GM18519 (cell line): ENCODE results near the gene CCNB3.
"Not testable (repeated sequence)": the region's sequence is repeated elsewhere in the genome, so short reads cannot be mapped to it uniquely, and the experiment has no call there.

Experiments used
- ATAC-seq: cut with Tn5 transposase; IDR thresholded peaks from one replicate; pipeline ENCODE4 v1.9.1; 2021; ENCODE audit warnings: mild to moderate bottlenecking, moderate library complexity; ENCODE audit not compliant: unreplicated experiment, low FRiP score

Gene CCNB3

GRCh38 chrX:50332668-50333067 lies 128.1 kb downstream of the CCNB3 start:
- not testable (repeated sequence) for ATAC-seq

- no peak for ATAC-seq
Observed at GRCh38 chrX:50333308-50333707, 128.7 kb downstream of the CCNB3 start.

GRCh38 chrX:50343917-50344316 lies 139.4 kb downstream of the CCNB3 start:
- ATAC-seq: no peak

GRCh38 chrX:50372966-50373365 lies 168.4 kb downstream of the CCNB3 start:
- ATAC-seq: no peak

GRCh38 chrX:50375481-50376267 lies 171.1 kb downstream of the CCNB3 start:
- no peak for ATAC-seq

- ATAC-seq: no peak
Observed at GRCh38 chrX:50381729-50382415, 177.3 kb downstream of the CCNB3 start.

- ATAC-seq: no peak
Observed at GRCh38 chrX:50386520-50386919, 182.0 kb downstream of the CCNB3 start.

- ATAC-seq: no peak
Observed at GRCh38 chrX:50393902-50394301, 189.3 kb downstream of the CCNB3 start.
